SK-N-MC (cell line): ENCODE results near the gene LRPPRC.

Source experiments
- EZH2 ChIP-seq: fragments of 200-600 bp; sonication (generic); IDR thresholded peaks from one replicate; pipeline ENCODE4 v1.6.1; 2017; ENCODE audit warnings: antibody characterized with exemption
- FOXP2 ChIP-seq: optimal IDR thresholded peaks from 2 replicates; pipeline ENCODE3; 2011; ENCODE audit warnings: mild to moderate bottlenecking, moderate library complexity; ENCODE audit not compliant: insufficient read depth; ENCODE audit errors: extremely low read length, control extremely low read depth
- POLR2AphosphoS5 ChIP-seq: IDR thresholded peaks from 2 replicates; pipeline ENCODE4 v1.6.1; 2012; ENCODE audit warnings: mild to moderate bottlenecking, low read depth, low read length, borderline replicate concordance

GRCh38 chr2:43942881-43943280, 52.9 kb downstream of the LRPPRC start:
- no peak for TF ChIP-seq EZH2
- no peak for TF ChIP-seq POLR2AphosphoS5
- no peak for TF ChIP-seq FOXP2
